H9 (cell line): ENCODE results near the gene GLCCI1. TPM values are rescaled to one million over a fixed set of nuclear protein-coding genes. Genes with fewer than 3 reads are reported as not detected.

Experiments used
- DNase-seq: peaks from one replicate; pipeline ENCODE4 v3.0.0-alpha.2; 2017
- H2AFZ ChIP-seq: one replicate; pipeline ENCODE4 v1.6.1; 2013; ENCODE audit warnings: mild to moderate bottlenecking, low read length, control low read depth, moderate library complexity
- H2AK5ac ChIP-seq: 2 replicates; pipeline ENCODE4 v1.6.1; 2013; ENCODE audit warnings: low read length, control low read depth, mixed read lengths; ENCODE audit not compliant: insufficient read length
- H2BK120ac ChIP-seq: one replicate; pipeline ENCODE4 v1.6.1; 2013; ENCODE audit warnings: low read depth, mild to moderate bottlenecking, low read length, control low read depth, inconsistent platforms; ENCODE audit not compliant: poor library complexity, severe bottlenecking
- H2BK12ac ChIP-seq: 2 replicates; pipeline ENCODE4 v1.6.1; 2013; ENCODE audit warnings: low read length, control low read depth, mixed read lengths, low read depth; ENCODE audit not compliant: insufficient read length
- H2BK15ac ChIP-seq: 2 replicates; pipeline ENCODE4 v1.6.1; 2013; ENCODE audit warnings: low read depth, low read length, control low read depth
- H2BK20ac ChIP-seq: one replicate; pipeline ENCODE4 v1.6.1; 2013; ENCODE audit warnings: low read depth, mild to moderate bottlenecking, low read length, control low read depth, inconsistent platforms; ENCODE audit not compliant: poor library complexity, severe bottlenecking
- H2BK5ac ChIP-seq: 2 replicates; pipeline ENCODE4 v1.6.1; 2013; ENCODE audit warnings: low read length, control low read depth, mixed read lengths; ENCODE audit not compliant: insufficient read length
- H3K14ac ChIP-seq: 2 replicates; pipeline ENCODE4 v1.6.1; 2013; ENCODE audit warnings: low read length, control low read depth; ENCODE audit not compliant: insufficient read depth
- H3K18ac ChIP-seq: 2 replicates; pipeline ENCODE4 v1.6.1; 2013; ENCODE audit warnings: low read depth, mild to moderate bottlenecking, mixed read lengths, low read length, control low read depth; ENCODE audit not compliant: insufficient read length
- H3K23ac ChIP-seq: 2 replicates; pipeline ENCODE4 v1.6.1; 2013; ENCODE audit warnings: low read length, control low read depth, mixed read lengths, low read depth; ENCODE audit not compliant: insufficient read length
- H3K23me2 ChIP-seq: 2 replicates; pipeline ENCODE4 v1.6.1; 2013; ENCODE audit warnings: low read depth, mild to moderate bottlenecking, mixed read lengths, low read length, control low read depth; ENCODE audit not compliant: insufficient read length, poor library complexity, severe bottlenecking
- H3K27ac ChIP-seq: 2 replicates; pipeline ENCODE4 v1.5.1; 2013; ENCODE audit warnings: low read length, control low read depth, mixed read lengths, low read depth; ENCODE audit not compliant: insufficient read length
- H3K27me3 ChIP-seq: 2 replicates; pipeline ENCODE4 v1.6.1; 2013; ENCODE audit warnings: low read length, control low read depth, inconsistent platforms; ENCODE audit not compliant: insufficient read depth
- H3K4ac ChIP-seq: 2 replicates; pipeline ENCODE4 v1.6.1; 2013; ENCODE audit warnings: low read depth, mild to moderate bottlenecking, control low read depth, inconsistent platforms, low read length, moderate library complexity
- H3K4me1 ChIP-seq: 2 replicates; pipeline ENCODE4 v1.6.1; 2013; ENCODE audit warnings: low read length, control low read depth, inconsistent platforms; ENCODE audit not compliant: insufficient read depth
- H3K4me2 ChIP-seq: 2 replicates; pipeline ENCODE4 v1.6.1; 2013; ENCODE audit warnings: low read length, control low read depth, mixed read lengths; ENCODE audit not compliant: insufficient read length, insufficient read depth
- H3K56ac ChIP-seq: 2 replicates; pipeline ENCODE4 v1.6.1; 2013; ENCODE audit warnings: low read depth, mild to moderate bottlenecking, mixed read lengths, low read length, control low read depth; ENCODE audit not compliant: insufficient read length
- H3K79me1 ChIP-seq: 2 replicates; pipeline ENCODE4 v1.6.1; 2013; ENCODE audit warnings: low read depth, mild to moderate bottlenecking, moderate library complexity, low read length, control low read depth, inconsistent platforms; ENCODE audit not compliant: insufficient read depth, poor library complexity, severe bottlenecking
- H3K79me2 ChIP-seq: 2 replicates; pipeline ENCODE4 v1.6.1; 2013; ENCODE audit warnings: low read length, control low read depth, inconsistent platforms; ENCODE audit not compliant: insufficient read depth
- H3K9ac ChIP-seq: 2 replicates; pipeline ENCODE4 v1.6.1; 2013; ENCODE audit warnings: low read length, control low read depth, mixed read lengths; ENCODE audit not compliant: insufficient read length; ENCODE audit errors: extremely low read depth
- H3K9me3 ChIP-seq: one replicate; pipeline ENCODE4 v1.6.1; 2013; ENCODE audit warnings: low read depth, low read length, inconsistent platforms; ENCODE audit not compliant: control insufficient read depth
- H3T11ph ChIP-seq: one replicate; pipeline ENCODE4 v1.6.1; 2013; ENCODE audit warnings: mild to moderate bottlenecking, low read length, control low read depth, inconsistent platforms
- H4K20me1 ChIP-seq: one replicate; pipeline ENCODE4 v1.6.1; 2013; ENCODE audit not compliant: control insufficient read depth, insufficient read length, insufficient read depth
- H4K5ac ChIP-seq: 2 replicates; pipeline ENCODE4 v1.6.1; 2013; ENCODE audit warnings: low read depth, mild to moderate bottlenecking, mixed read lengths, low read length, control low read depth; ENCODE audit not compliant: insufficient read length
- H4K8ac ChIP-seq: replicated peaks from 2 replicates; pipeline ENCODE4 v1.6.1; 2013; ENCODE audit warnings: low read length, control low read depth, mixed read lengths, low read depth; ENCODE audit not compliant: insufficient read length
- H4K91ac ChIP-seq: 2 replicates; pipeline ENCODE4 v1.6.1; 2013; ENCODE audit warnings: low read depth, mild to moderate bottlenecking, moderate library complexity, mixed read lengths, low read length, control low read depth; ENCODE audit not compliant: insufficient read length
- H3K27ac Mint-ChIP-seq, 3 experiments: 2 replicates in 2 of 3; 3 replicates in 1 of 3; pipeline ENCODE4 v1.8.0; 2020 to 2021; ENCODE audit warnings: mixed read lengths in 3 of 3, mild to moderate bottlenecking in 1 of 3, moderate library complexity in 1 of 3
- H3K27me3 Mint-ChIP-seq: 2 replicates; pipeline ENCODE4 v1.8.0; 2021; ENCODE audit warnings: low read depth, mild to moderate bottlenecking, moderate library complexity, mixed read lengths
- H3K36me3 Mint-ChIP-seq, 3 experiments: 2 replicates in 2 of 3; 3 replicates in 1 of 3; pipeline ENCODE4 v1.8.0; 2020 to 2021; ENCODE audit warnings: low read depth in 3 of 3, mixed read lengths in 3 of 3; ENCODE audit not compliant: insufficient read depth in 1 of 3
- H3K4me1 Mint-ChIP-seq, 2 experiments: 2 replicates each; pipeline ENCODE4 v1.8.0; 2020; ENCODE audit warnings: mixed read lengths in 2 of 2
- H3K4me3 Mint-ChIP-seq, 2 experiments: 2 replicates in 1 of 2; 3 replicates in 1 of 2; pipeline ENCODE4 v1.8.0; 2020 to 2021; ENCODE audit warnings: mild to moderate bottlenecking in 2 of 2, mixed read lengths in 2 of 2, moderate library complexity in 1 of 2
- H3K9me3 Mint-ChIP-seq, 2 experiments: 2 replicates in 1 of 2; 3 replicates in 1 of 2; pipeline ENCODE4 v1.8.0; 2020; ENCODE audit warnings: mild to moderate bottlenecking in 2 of 2, mixed read lengths in 2 of 2, moderate library complexity in 1 of 2
- WGBS: extraction: QIAGEN DNeasy Blood & Tissue Kit; methylation state at CpG from one replicate; pipeline ENCODE4 v1.1.7; 2013; ENCODE audit warnings: missing lambda C conversion rate, low lambda C conversion rate, mixed read lengths; ENCODE audit not compliant: insufficient read length; ENCODE audit errors: extremely low coverage; 5-methylcytosine and 5-hydroxymethylcytosine counted together
- total RNA-seq: library from RNA; stranded (reverse); gene quantifications from 2 replicates; pipeline ENCODE4 v1.2.1, GENCODE V29; 2021
- TF ChIP-seq, protein P1 (sequence below): fragments of 200-600 bp; sonication (generic); conservative IDR thresholded peaks from 3 replicates; pipeline ENCODE4 v1.8.0; 2021; ENCODE audit warnings: antibody characterized with exemption, mild to moderate bottlenecking

The GLCCI1 gene
- total RNA-seq, 1 experiment from 2014 or later, result 19.1 TPM

- H3K56ac ChIP-seq, result no peak overlapping the region
- WGBS, result no CpG with 5 or more reads among the region's 3 CpGs
- no peak overlapping the region for H3K9ac ChIP-seq
- no peak overlapping the region for H3K18ac ChIP-seq
- H3T11ph ChIP-seq, result no peak overlapping the region
- H3K79me1 ChIP-seq, result no peaks in the 10 kb centered on the region
- H2BK120ac ChIP-seq, result no peak overlapping the region
- H3K4me1 ChIP-seq, result no peaks in the 10 kb centered on the region
- no peak overlapping the region for H3K14ac ChIP-seq
- H3K23me2 ChIP-seq, result no peaks in the 10 kb centered on the region
- no peak overlapping the region for H2BK15ac ChIP-seq
- H4K5ac ChIP-seq, result no peak overlapping the region
- no peaks in the 10 kb centered on the region for H3K79me2 ChIP-seq
- H2BK20ac ChIP-seq, result no peak overlapping the region
- no peak overlapping the region for H2AFZ ChIP-seq
- no peak overlapping the region for H3K23ac ChIP-seq
- H3K27ac ChIP-seq, result no peak overlapping the region
- DNase-seq, result no peak
- no peaks in the 10 kb centered on the region for H4K20me1 ChIP-seq
- Mint-ChIP-seq H3K27ac (no peak overlapping the region; a peak in 1 of 7 replicates), H3K4me3 (no peak overlapping the region), H3K4me1 (peaks cover 4 to 7% of the 10 kb centered on the region in 2 experiments), H3K9me3 (no peaks in the 10 kb centered on the region), H3K36me3 (peaks cover 0 to 9% (median 2%) of the 10 kb centered on the region in 3 experiments; a peak in 3 of 7 replicates), H3K27me3 (no peaks in the 10 kb centered on the region)
- no peak overlapping the region for H3K4me2 ChIP-seq
- H3K27me3 ChIP-seq, result no peaks in the 10 kb centered on the region
- no peak overlapping the region for H2BK5ac ChIP-seq
- TF ChIP-seq, protein P1, sequence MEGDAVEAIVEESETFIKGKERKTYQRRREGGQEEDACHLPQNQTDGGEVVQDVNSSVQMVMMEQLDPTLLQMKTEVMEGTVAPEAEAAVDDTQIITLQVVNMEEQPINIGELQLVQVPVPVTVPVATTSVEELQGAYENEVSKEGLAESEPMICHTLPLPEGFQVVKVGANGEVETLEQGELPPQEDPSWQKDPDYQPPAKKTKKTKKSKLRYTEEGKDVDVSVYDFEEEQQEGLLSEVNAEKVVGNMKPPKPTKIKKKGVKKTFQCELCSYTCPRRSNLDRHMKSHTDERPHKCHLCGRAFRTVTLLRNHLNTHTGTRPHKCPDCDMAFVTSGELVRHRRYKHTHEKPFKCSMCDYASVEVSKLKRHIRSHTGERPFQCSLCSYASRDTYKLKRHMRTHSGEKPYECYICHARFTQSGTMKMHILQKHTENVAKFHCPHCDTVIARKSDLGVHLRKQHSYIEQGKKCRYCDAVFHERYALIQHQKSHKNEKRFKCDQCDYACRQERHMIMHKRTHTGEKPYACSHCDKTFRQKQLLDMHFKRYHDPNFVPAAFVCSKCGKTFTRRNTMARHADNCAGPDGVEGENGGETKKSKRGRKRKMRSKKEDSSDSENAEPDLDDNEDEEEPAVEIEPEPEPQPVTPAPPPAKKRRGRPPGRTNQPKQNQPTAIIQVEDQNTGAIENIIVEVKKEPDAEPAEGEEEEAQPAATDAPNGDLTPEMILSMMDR, result no peak
- no peak overlapping the region for H4K8ac ChIP-seq
- H2AK5ac ChIP-seq, result no peak overlapping the region
- H2BK12ac ChIP-seq, result no peak overlapping the region
- H3K9me3 ChIP-seq, result no peaks in the 10 kb centered on the region
- no peak overlapping the region for H4K91ac ChIP-seq
- H3K4ac ChIP-seq, result no peak overlapping the region
These were observed 74.4 kb downstream of the GLCCI1 start for GRCh38 chr7:8042796-8043535.
